ENCODE data around the gene TRAP1.

GRCh38 chr16:3740186-3740585 is 22.9 kb upstream of the TRAP1 start:
- TF ChIP-seq CTCF (IDR thresholded peaks at IDR 0.05; ENCODE audit: poor library complexity, severe bottlenecking) (no peak), SMC3 (conservative IDR thresholded peaks at IDR 0.05; ENCODE audit: poor library complexity) (no peak), EZH2 (IDR thresholded peaks at IDR 0.05; ENCODE audit: borderline replicate concordance, insufficient read depth, low read length, poor library complexity, severe bottlenecking) (no peak), EP300 (conservative IDR thresholded peaks at IDR 0.05; ENCODE audit: poor library complexity, severe bottlenecking) (no peak), TAF1 (IDR thresholded peaks at IDR 0.05; ENCODE audit: low read depth) (no peak), RAD21 (conservative IDR thresholded peaks at IDR 0.05) (no peak), POLR2AphosphoS5 (IDR thresholded peaks at IDR 0.05) (no peak)
